ENCODE measurements around the gene ERCC6.

- no peak for TF ChIP-seq CTCF (IDR thresholded peaks at IDR 0.05)
- no peak for TF ChIP-seq POLR2A (IDR thresholded peaks at IDR 0.05)
Observed at GRCh38 chr10:49516216-49516970, 22.5 kb downstream of the ERCC6 start.
